GM12878 (cell line): Measurements from ENCODE around the gene GDA. TPM values are rescaled to one million over a fixed set of nuclear protein-coding genes. Genes with fewer than 3 reads are reported as not detected.

Experiments
- CBX5 ChIP-seq: sonication (generic); IDR thresholded peaks from 2 replicates; pipeline ENCODE4 v1.6.1; 2016; ENCODE audit warnings: low read depth, moderate library complexity, mild to moderate bottlenecking, inconsistent platforms
- HCFC1 ChIP-seq: fragments of 150-350 bp; IDR thresholded peaks from 2 replicates; pipeline ENCODE4 v1.6.1; 2014; ENCODE audit warnings: low read length
- IKZF2 ChIP-seq, 2 experiments: fragments of 450-650 bp; IDR thresholded peaks; 2 replicates each; pipeline ENCODE4 v1.6.1; 2017; ENCODE audit warnings: mild to moderate bottlenecking in 2 of 2, moderate library complexity in 2 of 2
- NFIC ChIP-seq: IDR thresholded peaks from 2 replicates; pipeline ENCODE4 v1.6.1; 2012; ENCODE audit warnings: low read depth, mild to moderate bottlenecking, inconsistent platforms, low read length, moderate library complexity
- PRDM15 ChIP-seq: fragments of 450-650 bp; formaldehyde crosslinking; IDR thresholded peaks from 2 replicates; pipeline ENCODE4 v1.4.0; 2020; ENCODE audit warnings: mild to moderate bottlenecking, moderate library complexity
- RELB ChIP-seq: fragments of 450-650 bp; IDR thresholded peaks from 2 replicates; pipeline ENCODE4 v1.6.1; 2017; ENCODE audit warnings: low read depth, mild to moderate bottlenecking, moderate library complexity
- REST ChIP-seq: IDR thresholded peaks from 2 replicates; pipeline ENCODE4 v1.6.1; 2012; ENCODE audit warnings: mild to moderate bottlenecking, low read depth, low read length
- SIX5 ChIP-seq: IDR thresholded peaks from 2 replicates; pipeline ENCODE4 v1.6.1; 2011; ENCODE audit warnings: mild to moderate bottlenecking, low read depth, low read length, moderate library complexity; ENCODE audit not compliant: severe bottlenecking
- ZBTB33 ChIP-seq: fragments of 450-650 bp; IDR thresholded peaks from 2 replicates; pipeline ENCODE4 v1.6.1; 2017; ENCODE audit warnings: mild to moderate bottlenecking
- ZBTB4 ChIP-seq: fragments of 450-650 bp; formaldehyde crosslinking; IDR thresholded peaks from 2 replicates; pipeline ENCODE4 v1.4.0; 2022; ENCODE audit warnings: mild to moderate bottlenecking, moderate library complexity
- ZNF217 ChIP-seq: fragments of 450-650 bp; IDR thresholded peaks from 2 replicates; pipeline ENCODE4 v1.6.1; 2017; ENCODE audit warnings: antibody characterized with exemption, mild to moderate bottlenecking
- polyA plus RNA-seq, 11 experiments: library from polyadenylated mRNA; depleted of rRNA in 4 of 11; unstranded in 6 of 11; stranded (reverse) in 5 of 11; fragments of >200 nt; fragmentation: Nextera tagmentation in 4 of 11; fragmentation: Illumina TruSeq in 1 of 11; extraction: Ambion mirVana in 4 of 11; extraction: Trizol in 1 of 11; gene quantifications; 1 replicate in 1 of 11; 2 replicates in 10 of 11; pipeline versions ENCODE4 v1.2.1 to v1.2.3, GENCODE V29; 2011 to 2016; ENCODE audit warnings: inconsistent platforms in 2 of 11, missing spikeins in 2 of 11, low read depth in 1 of 11
- total RNA-seq, 4 experiments: library from RNA; depleted of rRNA in 3 of 4; stranded (reverse); fragments of >200 nt in 3 of 4; fragmentation: Illumina TruSeq in 1 of 4; extraction: Trizol in 1 of 4; gene quantifications; 2 replicates each; pipeline versions ENCODE4 v1.2.1 to v1.2.3, GENCODE V29; 2013 to 2021

GDA gene
- total and polyA plus RNA-seq, 10 of the 15 experiments (the other 5 are each of a cell fraction or from before 2014, with no cell fraction given), result 0.19 to 17.9 (median 0.48) TPM; not detected in 2

GRCh38 chr9:72124947-72125346, 24.3 kb upstream of the GDA start (continued):
- TF ChIP-seq REST (no peak), PRDM15 (CRISPR knock-in tag) (no peak), HCFC1 (no peak), ZNF217 (no peak), ZBTB4 (no peak), RELB (no peak), CBX5 (no peak), SIX5 (no peak), NFIC (no peak), ZBTB33 (no peak), IKZF2 (IDR thresholded peaks at IDR 0.05) (no peak)
